H1 (cell line): ENCODE results near the gene NUTM2B. TPM values are rescaled to one million over a fixed set of nuclear protein-coding genes. Genes with fewer than 3 reads are reported as not detected.

Experiments used
- polyA plus RNA-seq, 7 experiments: library from polyadenylated mRNA; depleted of rRNA in 3 of 7; stranded (reverse) in 5 of 7; unstranded in 2 of 7; fragments of >200 nt in 5 of 7; fragments of 200-250 nt in 2 of 7; gene quantifications; 1 replicate in 5 of 7; 2 replicates in 1 of 7; 4 replicates in 1 of 7; pipeline versions ENCODE4 v1.2.1 to v1.2.3, GENCODE V29; 2011 to 2013; ENCODE audit warnings: missing spikeins in 2 of 7, mixed read lengths in 2 of 7
- total RNA-seq: library from RNA; stranded (reverse); fragmentation: NEBNext Ultra II Directional; extraction: Animal tissue kit (Norgen Biotek cat#: 25700); gene quantifications from 2 replicates; pipeline ENCODE4 v1.2.1, GENCODE V29; 2021

Gene NUTM2B
- total and polyA plus RNA-seq, 2 of the 8 experiments (the other 6 are each of a cell fraction or from before 2014, with no cell fraction given), result 0.17 to 0.20 TPM

Other genes with a start within 250 kb of the NUTM2B start
- 1.7 and 2.0 TPM in 2 replicates for gene EIF5AL1, start 190.7 kb upstream of the NUTM2B start, total RNA-seq
- gene EIF5AL1, start 190.7 kb upstream of the NUTM2B start, polyA plus RNA-seq (2011; rRNA removed), result 2.0 and 2.2 TPM in 2 replicates
- not detected in 2 replicates for gene SFTPA2, start 142.8 kb upstream of the NUTM2B start, total RNA-seq
- gene SFTPA2, start 142.8 kb upstream of the NUTM2B start, polyA plus RNA-seq (2011; rRNA removed), result not detected in 2 replicates
- not detected in 2 replicates for gene SFTPA1, start 92.3 kb upstream of the NUTM2B start, total RNA-seq
- gene SFTPA1, start 92.3 kb upstream of the NUTM2B start, polyA plus RNA-seq (2011; rRNA removed), result not detected in 2 replicates
- 0.21 and 0.28 TPM in 2 replicates for gene NUTM2E, start 123.5 kb downstream of the NUTM2B start, total RNA-seq
- 0.02 TPM in 1 of 2 replicates, not detected in the other for gene NUTM2E, start 123.5 kb downstream of the NUTM2B start, polyA plus RNA-seq (2011; rRNA removed)
- gene SFTPD, start 245.9 kb downstream of the NUTM2B start, total RNA-seq, result 0.54 and 1.1 TPM in 2 replicates
- gene SFTPD, start 245.9 kb downstream of the NUTM2B start, polyA plus RNA-seq (2011; rRNA removed), result 0.20 and 0.21 TPM in 2 replicates